WTC11 (cell line): ENCODE data around the gene RSU1. TPM values are rescaled to one million over a fixed set of nuclear protein-coding genes. Genes with fewer than 3 reads are reported as not detected.

Source experiments
- ATAC-seq: fragments of 200-7000 bp; cut with Tn5 transposase; 2 replicates; pipeline ENCODE4 v1.10.0; 2021; ENCODE audit warnings: mild to moderate bottlenecking, moderate library complexity
- CTCF ChIA-PET: fragments of 300-600 bp; sonication (Branson Sonifier 250); formaldehyde crosslinking; loops from one replicate; lab custom pipeline; 2021; ENCODE audit warnings: antibody characterized with exemption; lab: Charles Lee
- POLR2A ChIA-PET: fragments of 350-600 bp; sonication (Branson Sonifier 250); formaldehyde crosslinking; loops from one replicate; lab custom pipeline; 2021; ENCODE audit warnings: antibody characterized with exemption; lab: Charles Lee
- DNase-seq: peaks from one replicate; pipeline ENCODE4 v3.0.0; 2021; ENCODE audit warnings: low spot score
- H3K27ac Mint-ChIP-seq: 2 replicates; pipeline ENCODE4 v1.8.0; 2021; ENCODE audit warnings: mixed read lengths
- H3K27me3 Mint-ChIP-seq: 2 replicates; pipeline ENCODE4 v1.8.0; 2021; ENCODE audit warnings: low read depth, mild to moderate bottlenecking, moderate library complexity, mixed read lengths
- H3K36me3 Mint-ChIP-seq: 2 replicates; pipeline ENCODE4 v1.8.0; 2021; ENCODE audit warnings: mixed read lengths
- H3K4me1 Mint-ChIP-seq: 2 replicates; pipeline ENCODE4 v1.8.0; 2022; ENCODE audit warnings: mixed read lengths
- H3K4me3 Mint-ChIP-seq: 2 replicates; pipeline ENCODE4 v1.8.0; 2021; ENCODE audit warnings: mild to moderate bottlenecking, moderate library complexity, mixed read lengths
- H3K9me3 Mint-ChIP-seq: 2 replicates; pipeline ENCODE4 v1.8.0; 2021; ENCODE audit warnings: mixed read lengths
- ATF1 ChIP-seq: sonication (generic); formaldehyde crosslinking; IDR thresholded peaks from 2 replicates; pipeline ENCODE4 v1.8.1; 2023; ENCODE audit warnings: mild to moderate bottlenecking, moderate library complexity, missing genetic modification reagents
- ETV6 ChIP-seq: sonication (generic); formaldehyde crosslinking; IDR thresholded peaks from 2 replicates; pipeline ENCODE4 v1.8.1; 2022; ENCODE audit warnings: mild to moderate bottlenecking, missing genetic modification reagents
- FOXK1 ChIP-seq: sonication (generic); formaldehyde crosslinking; IDR thresholded peaks from 2 replicates; pipeline ENCODE4 v1.8.0; 2022; ENCODE audit warnings: mild to moderate bottlenecking, moderate library complexity, missing genetic modification reagents
- FOXP1 ChIP-seq: sonication (generic); formaldehyde crosslinking; IDR thresholded peaks from 2 replicates; pipeline ENCODE4 v1.8.0; 2022; ENCODE audit warnings: missing genetic modification reagents, mild to moderate bottlenecking, moderate library complexity, borderline replicate concordance
- GRHL2 ChIP-seq: fragments of 250-450 bp; sonication (Bioruptor Pico); IDR thresholded peaks from 2 replicates; pipeline ENCODE4 v1.8.0; 2022; ENCODE audit warnings: mild to moderate bottlenecking, moderate library complexity; ENCODE audit not compliant: insufficient replicate concordance, severe bottlenecking
- HMGA2 ChIP-seq: fragments of 250-450 bp; sonication (Bioruptor Pico); IDR thresholded peaks from 2 replicates; pipeline ENCODE4 v1.4.0; 2021; ENCODE audit warnings: mild to moderate bottlenecking, moderate library complexity
- JUN ChIP-seq: sonication (generic); formaldehyde crosslinking; IDR thresholded peaks from 2 replicates; pipeline ENCODE4 v1.8.0; 2023; ENCODE audit warnings: mild to moderate bottlenecking, missing genetic modification reagents
- KAT7 ChIP-seq: sonication (generic); formaldehyde crosslinking; IDR thresholded peaks from 2 replicates; pipeline ENCODE4 v1.8.1; 2023; ENCODE audit warnings: missing genetic modification reagents, mild to moderate bottlenecking, borderline replicate concordance
- MXD4 ChIP-seq: fragments of 250-450 bp; sonication (Bioruptor Pico); IDR thresholded peaks from 2 replicates; pipeline ENCODE4 v1.8.0; 2021; ENCODE audit warnings: mild to moderate bottlenecking, moderate library complexity, borderline replicate concordance
- NR1H2 ChIP-seq: sonication (generic); formaldehyde crosslinking; IDR thresholded peaks from 2 replicates; pipeline ENCODE4 v1.9.0; 2021; ENCODE audit warnings: mild to moderate bottlenecking, moderate library complexity, missing genetic modification reagents
- RELA ChIP-seq: sonication (generic); formaldehyde crosslinking; IDR thresholded peaks from 2 replicates; pipeline ENCODE4 v1.8.1; 2022; ENCODE audit warnings: missing genetic modification reagents, mild to moderate bottlenecking, borderline replicate concordance
- RORB ChIP-seq: fragments of 250-450 bp; sonication (Bioruptor Pico); IDR thresholded peaks from 2 replicates; pipeline ENCODE4 v1.9.0; 2021; ENCODE audit warnings: mild to moderate bottlenecking
- TP53 ChIP-seq: sonication (generic); formaldehyde crosslinking; IDR thresholded peaks from 2 replicates; pipeline ENCODE4 v1.8.1; 2023; ENCODE audit warnings: mild to moderate bottlenecking, missing genetic modification reagents
- ZBTB21 ChIP-seq: sonication (generic); formaldehyde crosslinking; IDR thresholded peaks from 2 replicates; pipeline ENCODE4 v1.8.1; 2023; ENCODE audit warnings: mild to moderate bottlenecking, missing genetic modification reagents, borderline replicate concordance
- ZNF317 ChIP-seq: sonication (generic); formaldehyde crosslinking; IDR thresholded peaks from 2 replicates; pipeline ENCODE4 v1.8.1; 2023; ENCODE audit warnings: low read depth, mild to moderate bottlenecking, moderate library complexity, missing genetic modification reagents, borderline replicate concordance
- ZNF396 ChIP-seq: fragments of 250-450 bp; sonication (Bioruptor Pico); IDR thresholded peaks from 2 replicates; pipeline ENCODE4 v1.8.0; 2021; ENCODE audit warnings: mild to moderate bottlenecking, moderate library complexity, borderline replicate concordance
- total RNA-seq: library from RNA; stranded (reverse); gene quantifications from 3 replicates; pipeline ENCODE4 v1.2.3, GENCODE V29; 2021
- TF ChIP-seq, protein P1 (sequence below): sonication (generic); formaldehyde crosslinking; IDR thresholded peaks from 2 replicates; pipeline ENCODE4 v1.8.0; 2023; ENCODE audit warnings: missing genetic modification reagents
- TF ChIP-seq, protein P2 (sequence below): sonication (generic); formaldehyde crosslinking; conservative IDR thresholded peaks from 2 replicates; pipeline ENCODE4 v1.8.1; 2023; ENCODE audit warnings: mild to moderate bottlenecking, low read depth, missing genetic modification reagents, moderate library complexity
- TF ChIP-seq, protein P3 (sequence below): fragments of 200-600 bp; IDR thresholded peaks from 2 replicates; pipeline ENCODE4 v1.8.0; 2022; ENCODE audit warnings: antibody characterized with exemption
- TF ChIP-seq, protein P4 (sequence below): sonication (generic); formaldehyde crosslinking; IDR thresholded peaks from 2 replicates; pipeline ENCODE4 v1.8.1; 2022; ENCODE audit warnings: mild to moderate bottlenecking, moderate library complexity, missing genetic modification reagents
- TF ChIP-seq, protein P5 (sequence below): fragments of 250-450 bp; sonication (Bioruptor Pico); IDR thresholded peaks from 2 replicates; pipeline ENCODE4 v1.9.0; 2021; ENCODE audit warnings: mild to moderate bottlenecking
- TF ChIP-seq, protein P6 (sequence below): sonication (generic); formaldehyde crosslinking; IDR thresholded peaks from 2 replicates; pipeline ENCODE4 v1.8.1; 2023; ENCODE audit warnings: mild to moderate bottlenecking, missing genetic modification reagents, moderate library complexity
- TF ChIP-seq, protein P7 (sequence below): fragments of 250-450 bp; sonication (Bioruptor Pico); IDR thresholded peaks from 2 replicates; pipeline ENCODE4 v1.9.0; 2021; ENCODE audit warnings: moderate library complexity, mild to moderate bottlenecking, inconsistent platforms, borderline replicate concordance
- TF ChIP-seq, protein P8 (sequence below): sonication (generic); formaldehyde crosslinking; IDR thresholded peaks from 2 replicates; pipeline ENCODE4 v1.8.0; 2022; ENCODE audit warnings: mild to moderate bottlenecking, missing genetic modification reagents

Gene RSU1
- total RNA-seq, 1 experiment from 2014 or later: 46.4 TPM

DNA sequence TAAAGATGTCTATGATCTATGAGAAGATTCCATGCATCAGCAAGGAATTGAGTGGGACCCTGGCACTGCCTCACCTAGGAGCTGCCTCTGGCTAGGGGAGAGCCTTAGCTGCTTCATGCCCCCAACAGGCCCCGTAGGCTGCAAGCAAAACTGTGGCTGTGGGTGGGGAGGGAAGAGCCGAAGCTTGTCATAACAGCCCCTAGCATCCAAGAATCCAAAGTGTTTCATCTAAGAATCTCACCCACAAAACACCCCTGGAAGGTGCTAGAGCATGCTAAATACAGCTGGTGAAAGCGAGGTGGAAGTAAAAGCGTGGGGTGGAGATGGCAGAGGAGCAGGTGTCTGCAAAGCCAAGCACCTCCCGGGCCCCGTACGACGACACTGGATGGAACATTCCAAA lies 208.0 kb downstream of the RSU1 start:
- DNase-seq (no peak), ATAC-seq (no peak)
- H3K27me3 Mint-ChIP-seq: no peaks in the 10 kb centered on the region; the same call in 1 of the 2 replicates
- CTCF ChIA-PET: no interaction called here
- H3K36me3 Mint-ChIP-seq: no peaks in the 10 kb centered on the region
- POLR2A ChIA-PET: no interaction called here
- H3K4me3 Mint-ChIP-seq: no peak overlapping the region
- no peak overlapping the region for H3K27ac Mint-ChIP-seq
- no peaks in the 10 kb centered on the region for H3K4me1 Mint-ChIP-seq
- TF ChIP-seq RORB (CRISPR knock-in tag): no peak
- no peak for TF ChIP-seq GRHL2 (CRISPR knock-in tag)
- no peak for TF ChIP-seq KAT7 (CRISPR knock-in tag)
- TF ChIP-seq, protein P1, sequence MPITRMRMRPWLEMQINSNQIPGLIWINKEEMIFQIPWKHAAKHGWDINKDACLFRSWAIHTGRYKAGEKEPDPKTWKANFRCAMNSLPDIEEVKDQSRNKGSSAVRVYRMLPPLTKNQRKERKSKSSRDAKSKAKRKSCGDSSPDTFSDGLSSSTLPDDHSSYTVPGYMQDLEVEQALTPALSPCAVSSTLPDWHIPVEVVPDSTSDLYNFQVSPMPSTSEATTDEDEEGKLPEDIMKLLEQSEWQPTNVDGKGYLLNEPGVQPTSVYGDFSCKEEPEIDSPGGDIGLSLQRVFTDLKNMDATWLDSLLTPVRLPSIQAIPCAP (CRISPR knock-in tag): no peak
- TF ChIP-seq, protein P2, sequence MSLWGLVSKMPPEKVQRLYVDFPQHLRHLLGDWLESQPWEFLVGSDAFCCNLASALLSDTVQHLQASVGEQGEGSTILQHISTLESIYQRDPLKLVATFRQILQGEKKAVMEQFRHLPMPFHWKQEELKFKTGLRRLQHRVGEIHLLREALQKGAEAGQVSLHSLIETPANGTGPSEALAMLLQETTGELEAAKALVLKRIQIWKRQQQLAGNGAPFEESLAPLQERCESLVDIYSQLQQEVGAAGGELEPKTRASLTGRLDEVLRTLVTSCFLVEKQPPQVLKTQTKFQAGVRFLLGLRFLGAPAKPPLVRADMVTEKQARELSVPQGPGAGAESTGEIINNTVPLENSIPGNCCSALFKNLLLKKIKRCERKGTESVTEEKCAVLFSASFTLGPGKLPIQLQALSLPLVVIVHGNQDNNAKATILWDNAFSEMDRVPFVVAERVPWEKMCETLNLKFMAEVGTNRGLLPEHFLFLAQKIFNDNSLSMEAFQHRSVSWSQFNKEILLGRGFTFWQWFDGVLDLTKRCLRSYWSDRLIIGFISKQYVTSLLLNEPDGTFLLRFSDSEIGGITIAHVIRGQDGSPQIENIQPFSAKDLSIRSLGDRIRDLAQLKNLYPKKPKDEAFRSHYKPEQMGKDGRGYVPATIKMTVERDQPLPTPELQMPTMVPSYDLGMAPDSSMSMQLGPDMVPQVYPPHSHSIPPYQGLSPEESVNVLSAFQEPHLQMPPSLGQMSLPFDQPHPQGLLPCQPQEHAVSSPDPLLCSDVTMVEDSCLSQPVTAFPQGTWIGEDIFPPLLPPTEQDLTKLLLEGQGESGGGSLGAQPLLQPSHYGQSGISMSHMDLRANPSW (CRISPR knock-in tag): no peak
- TF ChIP-seq ZBTB21 (CRISPR knock-in tag): no peak
- H3K9me3 Mint-ChIP-seq: no peaks in the 10 kb centered on the region

DNA sequence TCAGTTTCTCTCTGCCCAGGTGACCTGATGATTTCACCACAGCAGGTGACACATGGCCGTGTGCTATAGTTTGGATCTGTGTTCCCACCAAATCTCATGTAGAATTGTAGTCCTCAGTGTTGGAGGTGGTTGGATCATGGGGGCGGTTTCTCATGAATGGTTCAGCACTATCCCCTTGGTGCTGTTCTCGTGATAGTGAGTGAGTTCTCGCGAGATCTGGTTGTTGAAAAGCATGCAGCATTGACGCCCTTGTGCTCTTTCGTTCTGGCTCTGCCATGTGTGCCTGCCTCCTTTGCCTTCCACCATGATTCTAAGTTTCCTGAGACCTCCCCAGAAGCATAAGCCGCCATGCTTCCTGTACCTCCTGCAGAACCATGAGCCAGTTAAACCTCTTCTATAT lies 210.3 kb downstream of the RSU1 start:
- Mint-ChIP-seq H3K27ac (no peak overlapping the region), H3K36me3 (no peaks in the 10 kb centered on the region), H3K4me1 (no peaks in the 10 kb centered on the region), H3K9me3 (no peaks in the 10 kb centered on the region)
- DNase-seq: no peak
- TF ChIP-seq, protein P3, sequence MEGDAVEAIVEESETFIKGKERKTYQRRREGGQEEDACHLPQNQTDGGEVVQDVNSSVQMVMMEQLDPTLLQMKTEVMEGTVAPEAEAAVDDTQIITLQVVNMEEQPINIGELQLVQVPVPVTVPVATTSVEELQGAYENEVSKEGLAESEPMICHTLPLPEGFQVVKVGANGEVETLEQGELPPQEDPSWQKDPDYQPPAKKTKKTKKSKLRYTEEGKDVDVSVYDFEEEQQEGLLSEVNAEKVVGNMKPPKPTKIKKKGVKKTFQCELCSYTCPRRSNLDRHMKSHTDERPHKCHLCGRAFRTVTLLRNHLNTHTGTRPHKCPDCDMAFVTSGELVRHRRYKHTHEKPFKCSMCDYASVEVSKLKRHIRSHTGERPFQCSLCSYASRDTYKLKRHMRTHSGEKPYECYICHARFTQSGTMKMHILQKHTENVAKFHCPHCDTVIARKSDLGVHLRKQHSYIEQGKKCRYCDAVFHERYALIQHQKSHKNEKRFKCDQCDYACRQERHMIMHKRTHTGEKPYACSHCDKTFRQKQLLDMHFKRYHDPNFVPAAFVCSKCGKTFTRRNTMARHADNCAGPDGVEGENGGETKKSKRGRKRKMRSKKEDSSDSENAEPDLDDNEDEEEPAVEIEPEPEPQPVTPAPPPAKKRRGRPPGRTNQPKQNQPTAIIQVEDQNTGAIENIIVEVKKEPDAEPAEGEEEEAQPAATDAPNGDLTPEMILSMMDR: no peak
- TF ChIP-seq, protein P4, sequence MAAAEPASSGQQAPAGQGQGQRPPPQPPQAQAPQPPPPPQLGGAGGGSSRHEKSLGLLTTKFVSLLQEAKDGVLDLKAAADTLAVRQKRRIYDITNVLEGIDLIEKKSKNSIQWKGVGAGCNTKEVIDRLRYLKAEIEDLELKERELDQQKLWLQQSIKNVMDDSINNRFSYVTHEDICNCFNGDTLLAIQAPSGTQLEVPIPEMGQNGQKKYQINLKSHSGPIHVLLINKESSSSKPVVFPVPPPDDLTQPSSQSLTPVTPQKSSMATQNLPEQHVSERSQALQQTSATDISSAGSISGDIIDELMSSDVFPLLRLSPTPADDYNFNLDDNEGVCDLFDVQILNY (CRISPR knock-in tag): no peak
- TF ChIP-seq ATF1 (CRISPR knock-in tag) (no peak), MXD4 (CRISPR knock-in tag) (no peak), ZNF317 (CRISPR knock-in tag) (no peak), FOXP1 (CRISPR knock-in tag) (no peak), RORB (CRISPR knock-in tag) (no peak), FOXK1 (no peak), ZNF396 (no peak), NR1H2 (CRISPR knock-in tag) (no peak), RELA (CRISPR knock-in tag) (no peak), ETV6 (no peak), HMGA2 (no peak), JUN (CRISPR knock-in tag) (no peak), TP53 (CRISPR knock-in tag) (no peak)
- TF ChIP-seq, protein P5, sequence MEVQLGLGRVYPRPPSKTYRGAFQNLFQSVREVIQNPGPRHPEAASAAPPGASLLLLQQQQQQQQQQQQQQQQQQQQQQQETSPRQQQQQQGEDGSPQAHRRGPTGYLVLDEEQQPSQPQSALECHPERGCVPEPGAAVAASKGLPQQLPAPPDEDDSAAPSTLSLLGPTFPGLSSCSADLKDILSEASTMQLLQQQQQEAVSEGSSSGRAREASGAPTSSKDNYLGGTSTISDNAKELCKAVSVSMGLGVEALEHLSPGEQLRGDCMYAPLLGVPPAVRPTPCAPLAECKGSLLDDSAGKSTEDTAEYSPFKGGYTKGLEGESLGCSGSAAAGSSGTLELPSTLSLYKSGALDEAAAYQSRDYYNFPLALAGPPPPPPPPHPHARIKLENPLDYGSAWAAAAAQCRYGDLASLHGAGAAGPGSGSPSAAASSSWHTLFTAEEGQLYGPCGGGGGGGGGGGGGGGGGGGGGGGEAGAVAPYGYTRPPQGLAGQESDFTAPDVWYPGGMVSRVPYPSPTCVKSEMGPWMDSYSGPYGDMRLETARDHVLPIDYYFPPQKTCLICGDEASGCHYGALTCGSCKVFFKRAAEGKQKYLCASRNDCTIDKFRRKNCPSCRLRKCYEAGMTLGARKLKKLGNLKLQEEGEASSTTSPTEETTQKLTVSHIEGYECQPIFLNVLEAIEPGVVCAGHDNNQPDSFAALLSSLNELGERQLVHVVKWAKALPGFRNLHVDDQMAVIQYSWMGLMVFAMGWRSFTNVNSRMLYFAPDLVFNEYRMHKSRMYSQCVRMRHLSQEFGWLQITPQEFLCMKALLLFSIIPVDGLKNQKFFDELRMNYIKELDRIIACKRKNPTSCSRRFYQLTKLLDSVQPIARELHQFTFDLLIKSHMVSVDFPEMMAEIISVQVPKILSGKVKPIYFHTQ (CRISPR knock-in tag): no peak
- TF ChIP-seq, protein P6, sequence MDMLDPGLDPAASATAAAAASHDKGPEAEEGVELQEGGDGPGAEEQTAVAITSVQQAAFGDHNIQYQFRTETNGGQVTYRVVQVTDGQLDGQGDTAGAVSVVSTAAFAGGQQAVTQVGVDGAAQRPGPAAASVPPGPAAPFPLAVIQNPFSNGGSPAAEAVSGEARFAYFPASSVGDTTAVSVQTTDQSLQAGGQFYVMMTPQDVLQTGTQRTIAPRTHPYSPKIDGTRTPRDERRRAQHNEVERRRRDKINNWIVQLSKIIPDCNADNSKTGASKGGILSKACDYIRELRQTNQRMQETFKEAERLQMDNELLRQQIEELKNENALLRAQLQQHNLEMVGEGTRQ (CRISPR knock-in tag): no peak
- TF ChIP-seq, protein P7, sequence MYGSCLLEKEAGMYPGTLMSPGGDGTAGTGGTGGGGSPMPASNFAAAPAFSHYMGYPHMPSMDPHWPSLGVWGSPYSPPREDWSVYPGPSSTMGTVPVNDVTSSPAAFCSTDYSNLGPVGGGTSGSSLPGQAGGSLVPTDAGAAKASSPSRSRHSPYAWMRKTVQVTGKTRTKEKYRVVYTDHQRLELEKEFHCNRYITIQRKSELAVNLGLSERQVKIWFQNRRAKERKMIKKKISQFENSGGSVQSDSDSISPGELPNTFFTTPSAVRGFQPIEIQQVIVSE (CRISPR knock-in tag): no peak
- TF ChIP-seq, protein P8, sequence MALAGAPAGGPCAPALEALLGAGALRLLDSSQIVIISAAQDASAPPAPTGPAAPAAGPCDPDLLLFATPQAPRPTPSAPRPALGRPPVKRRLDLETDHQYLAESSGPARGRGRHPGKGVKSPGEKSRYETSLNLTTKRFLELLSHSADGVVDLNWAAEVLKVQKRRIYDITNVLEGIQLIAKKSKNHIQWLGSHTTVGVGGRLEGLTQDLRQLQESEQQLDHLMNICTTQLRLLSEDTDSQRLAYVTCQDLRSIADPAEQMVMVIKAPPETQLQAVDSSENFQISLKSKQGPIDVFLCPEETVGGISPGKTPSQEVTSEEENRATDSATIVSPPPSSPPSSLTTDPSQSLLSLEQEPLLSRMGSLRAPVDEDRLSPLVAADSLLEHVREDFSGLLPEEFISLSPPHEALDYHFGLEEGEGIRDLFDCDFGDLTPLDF (CRISPR knock-in tag): no peak
- TF ChIP-seq, all 79 proteins: peak for 0
- ChIA-PET CTCF (no interaction called here), POLR2A (no interaction called here)
- no peak for ATAC-seq
- Mint-ChIP-seq H3K4me3 (no peak overlapping the region), H3K27me3 (no peaks in the 10 kb centered on the region; the same call in 1 of the 2 replicates)
